ENCODE results near the gene NDUFC2. TPM values are rescaled to one million over a fixed set of nuclear protein-coding genes. Genes with fewer than 3 reads are reported as not detected.
"Not testable (repeated sequence)": the region's sequence is repeated elsewhere in the genome, so short reads cannot be mapped to it uniquely, and the experiment has no call there.

The NDUFC2 gene
- polyA plus RNA-seq (ENCODE audit: insufficient read length): 163 TPM

- DNase-seq (ENCODE audit: low read depth): peak; percentile 60
Observed at GRCh38 chr11:78079232-78080083, at the start of gene NDUFC2. Gene NDUFC2, minus strand, starts transcription at chr11:78079862. Its CDS starts 118 bp downstream, at chr11:78079744.

- no peak for DNase-seq (ENCODE audit: low read depth)
Observed at GRCh38 chr11:78127403-78127802, 47.7 kb upstream of the NDUFC2 start.

GRCh38 chr11:78112582-78113275 is 33.1 kb upstream of the NDUFC2 start:
- DNase-seq (ENCODE audit: low read depth): no peak

GRCh38 chr11:78111298-78111697 is 31.6 kb upstream of the NDUFC2 start:
- no peak for DNase-seq (ENCODE audit: low read depth)

GRCh38 chr11:78110830-78111229 is 31.2 kb upstream of the NDUFC2 start:
- no peak for DNase-seq (ENCODE audit: low read depth)

- DNase-seq (ENCODE audit: low read depth): no peak
Observed at GRCh38 chr11:78110351-78110750, 30.7 kb upstream of the NDUFC2 start.

GRCh38 chr11:78109081-78110015 is 29.7 kb upstream of the NDUFC2 start:
- DNase-seq (ENCODE audit: low read depth): no peak

GRCh38 chr11:78100676-78101472 is 21.2 kb upstream of the NDUFC2 start:
- no peak for DNase-seq (ENCODE audit: low read depth)

GRCh38 chr11:78100261-78100660 is 20.6 kb upstream of the NDUFC2 start:
- no peak for DNase-seq (ENCODE audit: low read depth)

GRCh38 chr11:78099666-78100065 is 20.0 kb upstream of the NDUFC2 start:
- no peak for DNase-seq (ENCODE audit: low read depth)

GRCh38 chr11:78097666-78098385 is 18.2 kb upstream of the NDUFC2 start:
- no peak for DNase-seq (ENCODE audit: low read depth)

GRCh38 chr11:78094250-78094649 is 14.6 kb upstream of the NDUFC2 start:
- DNase-seq (ENCODE audit: low read depth): no peak

- DNase-seq (ENCODE audit: low read depth): not testable (repeated sequence)
Observed at GRCh38 chr11:78086521-78087074, 6.9 kb upstream of the NDUFC2 start.

GRCh38 chr11:78085972-78086371 is 6.3 kb upstream of the NDUFC2 start:
- no peak for DNase-seq (ENCODE audit: low read depth)

- DNase-seq (ENCODE audit: low read depth): not testable (repeated sequence)
Observed at GRCh38 chr11:78084506-78084905, 4.8 kb upstream of the NDUFC2 start.

- no peak for DNase-seq (ENCODE audit: low read depth)
Observed at GRCh38 chr11:78083021-78083420, 3.4 kb upstream of the NDUFC2 start.

- DNase-seq (ENCODE audit: low read depth): no peak
Observed at GRCh38 chr11:78082146-78082545, 2.5 kb upstream of the NDUFC2 start.

GRCh38 chr11:78081583-78081982 is 1.9 kb upstream of the NDUFC2 start:
- no peak for DNase-seq (ENCODE audit: low read depth)

- DNase-seq (ENCODE audit: low read depth): no peak
Observed at GRCh38 chr11:78080818-78081495, 1.3 kb upstream of the NDUFC2 start.
